ENCODE results near the gene SRPK2.
"Not testable (repeated sequence)": the region's sequence is repeated elsewhere in the genome, so short reads cannot be mapped to it uniquely, and the experiment has no call there.

The SRPK2 gene

GRCh38 chr7:105238198-105238765 is 150.4 kb downstream of the SRPK2 start:
- H3K36me3 ChIP-seq (ENCODE audit: low read depth) = no peaks in the 10 kb centered on the region
- H3K4me1 ChIP-seq (ENCODE audit: insufficient read depth, poor library complexity, severe bottlenecking) = no peaks in the 10 kb centered on the region
- TF ChIP-seq CTCF (IDR thresholded peaks at IDR 0.05; ENCODE audit: poor library complexity, severe bottlenecking) = no peak
- ATAC-seq (ENCODE audit: low read depth) (no peak), DNase-seq (ENCODE audit: low spot score) (no peak)
- H3K4me3 ChIP-seq (ENCODE audit: severe bottlenecking) = no peak overlapping the region
- H3K27me3 ChIP-seq (ENCODE audit: insufficient read depth, poor library complexity, severe bottlenecking) = no peaks in the 10 kb centered on the region
- no peaks in the 10 kb centered on the region for H3K9me3 ChIP-seq (ENCODE audit: severe bottlenecking)
- no peak overlapping the region for H3K27ac ChIP-seq (ENCODE audit: poor library complexity, severe bottlenecking)

- Histone ChIP-seq H3K4me3 (ENCODE audit: severe bottlenecking) (no peak overlapping the region), H3K27ac (ENCODE audit: poor library complexity, severe bottlenecking) (no peak overlapping the region), H3K9me3 (ENCODE audit: severe bottlenecking) (no peaks in the 10 kb centered on the region), H3K36me3 (ENCODE audit: low read depth) (no peaks in the 10 kb centered on the region; the same call in 1 of the 2 replicates), H3K4me1 (ENCODE audit: insufficient read depth, poor library complexity, severe bottlenecking) (peaks cover 16% of the 10 kb centered on the region), H3K27me3 (ENCODE audit: insufficient read depth, poor library complexity, severe bottlenecking) (no peaks in the 10 kb centered on the region)
- ATAC-seq (ENCODE audit: low read depth) (no peak), DNase-seq (ENCODE audit: low spot score) (no peak)
- no peak for TF ChIP-seq CTCF (IDR thresholded peaks at IDR 0.05; ENCODE audit: poor library complexity, severe bottlenecking)
Measured at GRCh38 chr7:105234886-105235285, 153.8 kb downstream of the SRPK2 start.

DNA sequence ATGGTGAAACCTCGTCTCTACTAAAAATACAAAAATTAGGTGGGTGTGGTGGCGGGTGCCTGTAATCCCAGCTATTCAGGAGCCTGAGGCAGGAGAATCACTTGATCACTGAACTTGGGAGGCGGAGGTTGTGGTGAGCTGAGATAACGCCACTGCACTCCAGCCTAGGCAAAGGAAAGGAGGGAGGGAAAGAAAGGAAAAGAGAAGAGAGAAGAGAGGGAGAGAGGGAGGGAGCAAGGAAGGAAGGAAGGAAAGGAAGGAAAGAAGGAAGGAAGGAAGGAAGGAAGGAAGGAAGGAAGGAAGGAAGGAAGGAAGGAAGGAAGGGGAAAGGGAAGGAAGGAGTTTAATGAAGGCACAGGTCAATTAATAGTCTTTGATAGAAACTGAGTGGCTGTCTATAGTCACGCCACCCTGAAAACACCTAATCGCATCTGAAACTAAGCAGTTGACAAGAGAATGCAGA is 155.9 kb downstream of the SRPK2 start:
- not testable (repeated sequence) for H3K9me3 ChIP-seq (ENCODE audit: severe bottlenecking); H3K4me3 ChIP-seq (ENCODE audit: severe bottlenecking); H3K36me3 ChIP-seq (ENCODE audit: low read depth); ATAC-seq (ENCODE audit: low read depth); DNase-seq (ENCODE audit: low spot score); H3K27me3 ChIP-seq (ENCODE audit: insufficient read depth, poor library complexity, severe bottlenecking); H3K27ac ChIP-seq (ENCODE audit: poor library complexity, severe bottlenecking)
- H3K4me1 ChIP-seq (ENCODE audit: insufficient read depth, poor library complexity, severe bottlenecking) = peaks cover 28% of the 10 kb centered on the region

GRCh38 chr7:105230486-105230885 is 158.2 kb downstream of the SRPK2 start:
- H3K4me1 ChIP-seq (ENCODE audit: insufficient read depth, poor library complexity, severe bottlenecking) = peaks cover 32% of the 10 kb centered on the region
- DNase-seq (ENCODE audit: low spot score) = no peak
- H3K27me3 ChIP-seq (ENCODE audit: insufficient read depth, poor library complexity, severe bottlenecking) = no peaks in the 10 kb centered on the region
- no peaks in the 10 kb centered on the region for H3K9me3 ChIP-seq (ENCODE audit: severe bottlenecking)
- H3K36me3 ChIP-seq (ENCODE audit: low read depth) = no peaks in the 10 kb centered on the region; the same call in 1 of the 2 replicates
- no peak for TF ChIP-seq CTCF (IDR thresholded peaks at IDR 0.05; ENCODE audit: poor library complexity, severe bottlenecking)
- ATAC-seq (ENCODE audit: low read depth) = peak; percentile 85
- peak overlapping the region; percentile 88 for H3K27ac ChIP-seq (ENCODE audit: poor library complexity, severe bottlenecking)
- H3K4me3 ChIP-seq (ENCODE audit: severe bottlenecking) = no peak overlapping the region

DNA sequence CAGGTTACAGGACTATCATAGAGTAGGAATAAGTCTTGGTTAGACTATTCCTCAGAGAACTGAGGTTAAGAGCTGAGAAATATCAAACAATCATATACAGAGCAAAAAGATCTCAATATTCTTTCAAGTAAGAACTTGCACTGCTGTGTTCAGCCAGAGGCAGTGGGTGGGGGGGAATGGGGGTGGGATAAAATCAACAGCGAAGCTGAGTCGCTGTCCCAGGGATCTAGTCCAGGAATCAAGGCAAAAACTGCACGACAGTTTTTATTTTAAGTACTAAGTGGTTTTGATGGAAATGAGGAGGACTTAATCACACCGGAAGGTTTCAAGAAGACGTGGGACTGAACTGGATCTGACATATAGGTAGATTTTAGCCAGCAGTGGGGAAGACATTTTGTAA is 159.1 kb downstream of the SRPK2 start:
- H3K36me3 ChIP-seq (ENCODE audit: low read depth) = no peaks in the 10 kb centered on the region; the same call in 1 of the 2 replicates
- ATAC-seq (ENCODE audit: low read depth) (peak; percentile 30), DNase-seq (ENCODE audit: low spot score) (no peak)
- H3K27me3 ChIP-seq (ENCODE audit: insufficient read depth, poor library complexity, severe bottlenecking) = no peaks in the 10 kb centered on the region
- peak overlapping the region; percentile 88 for H3K27ac ChIP-seq (ENCODE audit: poor library complexity, severe bottlenecking)
- no peaks in the 10 kb centered on the region for H3K9me3 ChIP-seq (ENCODE audit: severe bottlenecking)
- no peak overlapping the region for H3K4me3 ChIP-seq (ENCODE audit: severe bottlenecking)
- no peak for TF ChIP-seq CTCF (IDR thresholded peaks at IDR 0.05; ENCODE audit: poor library complexity, severe bottlenecking)
- peaks cover 41% of the 10 kb centered on the region for H3K4me1 ChIP-seq (ENCODE audit: insufficient read depth, poor library complexity, severe bottlenecking)
